ENCODE results near the gene TRPV6. TPM values are rescaled to one million over a fixed set of nuclear protein-coding genes. Genes with fewer than 3 reads are reported as not detected.

TRPV6 gene
- total RNA-seq, 1 experiment from 2014 or later, result 1.7 TPM

DNA sequence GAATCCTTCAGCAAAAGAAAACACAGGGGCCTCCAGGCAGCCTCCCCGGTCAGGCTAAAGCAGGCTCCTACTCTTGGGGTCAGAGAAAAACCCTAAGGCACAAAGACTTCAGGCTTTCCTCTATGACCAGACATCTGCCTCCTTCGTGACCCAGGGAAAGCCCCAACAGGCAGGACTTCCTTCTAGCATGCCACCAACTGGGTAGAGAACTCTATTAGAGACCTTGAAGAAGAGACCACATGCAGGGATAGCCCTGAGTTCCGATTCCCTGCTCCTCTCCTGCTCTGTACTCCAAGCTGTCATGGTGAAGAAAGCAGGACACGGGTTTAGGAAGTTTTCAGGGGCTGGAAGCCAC, 1.3 kb downstream of the TRPV6 start:
- no peak for TF ChIP-seq YY1 (IDR thresholded peaks at IDR 0.05; ENCODE audit: extremely low read depth, insufficient replicate concordance, low read depth, low read length)
- no peak for TF ChIP-seq POLR2A (IDR thresholded peaks at IDR 0.05; ENCODE audit: borderline replicate concordance, extremely low read depth, insufficient read depth, insufficient read length)
- TF ChIP-seq RAD21 (IDR thresholded peaks at IDR 0.05; ENCODE audit: low read depth), result no peak
- no peak for TF ChIP-seq CEBPB (IDR thresholded peaks at IDR 0.05; ENCODE audit: low read depth)
- TF ChIP-seq REST (IDR thresholded peaks at IDR 0.05; ENCODE audit: low read depth), result no peak
- no peak for TF ChIP-seq ELF1 (IDR thresholded peaks at IDR 0.05; ENCODE audit: borderline replicate concordance, low read depth)
- TF ChIP-seq, protein P1, sequence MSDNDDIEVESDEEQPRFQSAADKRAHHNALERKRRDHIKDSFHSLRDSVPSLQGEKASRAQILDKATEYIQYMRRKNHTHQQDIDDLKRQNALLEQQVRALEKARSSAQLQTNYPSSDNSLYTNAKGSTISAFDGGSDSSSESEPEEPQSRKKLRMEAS (IDR thresholded peaks at IDR 0.05), result no peak
- TF ChIP-seq CTCF (IDR thresholded peaks at IDR 0.05 in 2 of 3, conservative IDR thresholded peaks at IDR 0.05 in 1 of 3; ENCODE audit: borderline replicate concordance in 1 of 3, insufficient read depth in 1 of 3, low read depth in 2 of 3, low read length in 2 of 3), result no peak
- no peak for TF ChIP-seq ZFX (IDR thresholded peaks at IDR 0.05)
- TF ChIP-seq JUND (IDR thresholded peaks at IDR 0.05), result no peak
- no peak for TF ChIP-seq EZH2 (IDR thresholded peaks at IDR 0.05)
- TF ChIP-seq POLR2AphosphoS5 (IDR thresholded peaks at IDR 0.05; ENCODE audit: low read depth, low read length), result no peak
- TF ChIP-seq SRF (IDR thresholded peaks at IDR 0.05; ENCODE audit: low read depth), result no peak
- no peak for TF ChIP-seq TCF7L2 (IDR thresholded peaks at IDR 0.05; ENCODE audit: borderline replicate concordance, extremely low read depth, insufficient read depth, insufficient read length)
- intact Hi-C loops (cut with micrococcal nuclease), result no loop called here
- Histone ChIP-seq H3K36me3 (ENCODE audit: control insufficient read depth in 1 of 2, insufficient read depth in 2 of 2, low read length in 2 of 2) (no peaks in the 10 kb centered on the region), H3K4me2 (ENCODE audit: low read length) (no peak overlapping the region), H4K20me1 (ENCODE audit: insufficient read depth) (no peaks in the 10 kb centered on the region), H3K4me1 (ENCODE audit: control insufficient read depth in 1 of 2, insufficient read depth in 2 of 2, low read length in 2 of 2) (peaks cover 4 to 10% of the 10 kb centered on the region in 2 experiments; a peak in 3 of 4 replicates), H3K9ac (ENCODE audit: low read length) (no peak overlapping the region), H3K79me2 (ENCODE audit: insufficient read depth, low read length) (no peaks in the 10 kb centered on the region), H3K9me3 (ENCODE audit: control insufficient read depth in 1 of 2, insufficient read depth in 1 of 2, low read depth in 1 of 2, low read length in 2 of 2) (no peaks in the 10 kb centered on the region), H3K27ac (ENCODE audit: low read depth, low read length) (no peak overlapping the region), H3K27me3 (ENCODE audit: insufficient read depth, low read length) (peaks cover 5% of the 10 kb centered on the region; the same call in 1 of the 2 replicates), H3K9me2 (ENCODE audit: insufficient read depth) (no peaks in the 10 kb centered on the region), H2AFZ (ENCODE audit: low read depth, low read length, poor library complexity, severe bottlenecking) (no peak overlapping the region), H3K4me3 (replicated peaks in 1 of 2; ENCODE audit: low read depth in 1 of 2, low read length in 2 of 2) (no peak overlapping the region)
- ChIA-PET POLR2A (no interaction called here), CTCF (no interaction called here), RAD21 (ENCODE audit: low non-redundant PET in 1 of 2, low total read pairs in 2 of 2, uncharacterized antibody in 2 of 2, unreplicated experiment in 2 of 2) (no interaction called here)
- DNase-seq (ENCODE audit: low read depth, low spot score) (no peak), ATAC-seq (no peak)
- BruUV-seq (replicated peaks), result no TSS peak
